Type B pancreatic cell (in vitro differentiated cells): Measurements from ENCODE around the gene TMPRSS4. TPM values are rescaled to one million over a fixed set of nuclear protein-coding genes. Genes with fewer than 3 reads are reported as not detected.
A peak's percentile ranks its signal among the peaks of the same experiment; 100 is the strongest.

Experiments
- DNase-seq: peaks from one replicate; pipeline ENCODE4 v3.0.0; 2021; ENCODE audit warnings: mixed read lengths; ENCODE audit not compliant: unreplicated experiment; ENCODE audit errors: extremely low spot score
- H3K27ac Mint-ChIP-seq: 2 replicates; pipeline ENCODE4 v1.8.0; 2021; ENCODE audit warnings: mild to moderate bottlenecking, mixed read lengths
- H3K27me3 Mint-ChIP-seq: 2 replicates; pipeline ENCODE4 v1.8.0; 2021; ENCODE audit warnings: mixed read lengths
- H3K36me3 Mint-ChIP-seq: 2 replicates; pipeline ENCODE4 v1.8.0; 2021; ENCODE audit warnings: mixed read lengths
- H3K4me1 Mint-ChIP-seq: one replicate; pipeline ENCODE4 v1.8.0; 2021; ENCODE audit warnings: mixed read lengths; ENCODE audit not compliant: unreplicated experiment
- H3K4me3 Mint-ChIP-seq: 2 replicates; pipeline ENCODE4 v1.8.0; 2021; ENCODE audit warnings: mild to moderate bottlenecking, mixed read lengths
- H3K9me3 Mint-ChIP-seq: 2 replicates; pipeline ENCODE4 v1.8.0; 2021; ENCODE audit warnings: mixed read lengths
- CTCF ChIP-seq: fragments of 200-600 bp; sonication (generic); conservative IDR thresholded peaks from 2 replicates; pipeline ENCODE4 v1.5.0; 2021; ENCODE audit warnings: antibody characterized with exemption, mild to moderate bottlenecking
- long read RNA-seq: library from polyadenylated mRNA; unstranded; transcript quantifications from one replicate; pipeline ENCODE4 v2.0.0, GENCODE V29; 2020
- total RNA-seq: library from RNA; stranded (reverse); gene quantifications from 2 replicates; pipeline ENCODE4 v1.2.1, GENCODE V29; 2021; ENCODE audit warnings: low replicate concordance

Gene TMPRSS4
- 33.8 and 169 TPM in 2 replicates for total RNA-seq
- long read RNA-seq, full-length matches to known transcripts: 40 of 93 reads
- long read RNA-seq, partial matches to known transcripts: 34 of 93 reads
- long read RNA-seq, other reads (novel, unspliced or antisense): 19 of 93 reads

GRCh38 chr11:118076754-118077281 lies at the start of gene TMPRSS4:
TMPRSS4 (plus strand) TSS chr11:118077078; CDS start chr11:118077303, 225 bp downstream.
- H3K27ac Mint-ChIP-seq: peak within 1 kb of the TSS; percentile 90
- H3K36me3 Mint-ChIP-seq: no peaks in the 10 kb centered on the region
- H3K9me3 Mint-ChIP-seq: no peaks in the 10 kb centered on the region
- H3K4me1 Mint-ChIP-seq: peaks cover 25% of the 10 kb centered on the region
- H3K4me3 Mint-ChIP-seq: peak within 1 kb of the TSS; percentile 86
- no peak for TF ChIP-seq CTCF
- no peak for DNase-seq
- H3K27me3 Mint-ChIP-seq: no peaks in the 10 kb centered on the region

- no peaks in the 10 kb centered on the region for H3K36me3 Mint-ChIP-seq
- no peaks in the 10 kb centered on the region for H3K4me1 Mint-ChIP-seq
- peaks cover 27% of the 10 kb centered on the region for H3K27me3 Mint-ChIP-seq
- TF ChIP-seq CTCF: no peak
- H3K27ac Mint-ChIP-seq: no peak overlapping the region
- no peak for DNase-seq
- no peak overlapping the region for H3K4me3 Mint-ChIP-seq
- no peaks in the 10 kb centered on the region for H3K9me3 Mint-ChIP-seq
These were observed 49.2 kb upstream of the TMPRSS4 start for GRCh38 chr11:118027694-118028093.

- TF ChIP-seq CTCF: no peak
- no peak overlapping the region for H3K4me3 Mint-ChIP-seq
- H3K9me3 Mint-ChIP-seq: no peaks in the 10 kb centered on the region
- H3K4me1 Mint-ChIP-seq: no peaks in the 10 kb centered on the region
- no peak overlapping the region for H3K27ac Mint-ChIP-seq
- no peaks in the 10 kb centered on the region for H3K36me3 Mint-ChIP-seq
- peaks cover 27% of the 10 kb centered on the region for H3K27me3 Mint-ChIP-seq
- DNase-seq: no peak
These were observed 48.3 kb upstream of the TMPRSS4 start for GRCh38 chr11:118028626-118029025.

- DNase-seq: no peak
- Mint-ChIP-seq H3K4me1 (no peaks in the 10 kb centered on the region), H3K4me3 (no peak overlapping the region), H3K27ac (no peak overlapping the region), H3K36me3 (no peaks in the 10 kb centered on the region), H3K27me3 (peaks cover 24% of the 10 kb centered on the region), H3K9me3 (no peaks in the 10 kb centered on the region)
- no peak for TF ChIP-seq CTCF
These were observed 43.4 kb upstream of the TMPRSS4 start for GRCh38 chr11:118033443-118033842.

- Mint-ChIP-seq H3K27me3 (peaks cover 16% of the 10 kb centered on the region), H3K27ac (no peak overlapping the region), H3K4me1 (no peaks in the 10 kb centered on the region), H3K36me3 (no peaks in the 10 kb centered on the region), H3K9me3 (no peaks in the 10 kb centered on the region), H3K4me3 (no peak overlapping the region)
- TF ChIP-seq CTCF: no peak
- DNase-seq: no peak
These were observed 34.7 kb upstream of the TMPRSS4 start for GRCh38 chr11:118042141-118042540.

- H3K9me3 Mint-ChIP-seq: no peaks in the 10 kb centered on the region
- no peaks in the 10 kb centered on the region for H3K36me3 Mint-ChIP-seq
- no peak for DNase-seq
- no peak for TF ChIP-seq CTCF
- no peak overlapping the region for H3K27ac Mint-ChIP-seq
- no peak overlapping the region for H3K4me3 Mint-ChIP-seq
- H3K4me1 Mint-ChIP-seq: no peaks in the 10 kb centered on the region
- H3K27me3 Mint-ChIP-seq: peaks cover 12% of the 10 kb centered on the region
These were observed 34.1 kb upstream of the TMPRSS4 start for GRCh38 chr11:118042796-118043195.
